Transverse colon (tissue), 4 donors: Measurements from ENCODE around the gene MZF1. TPM values are rescaled to one million over a fixed set of nuclear protein-coding genes. Genes with fewer than 3 reads are reported as not detected.
A peak's percentile ranks its signal among the peaks of the same experiment; 100 is the strongest.

Source experiments
- DNase-seq: peaks from one replicate; pipeline ENCODE4 v3.0.0-alpha.2; 2019
- H3K27ac ChIP-seq, 4 donors: fragments of 200-600 bp; sonication (generic); 2 replicates each; pipeline ENCODE4 v1.5.1; 2016 to 2018; ENCODE audit warnings: inconsistent platforms in 4 of 4
- H3K27me3 ChIP-seq: fragments of 200-600 bp; sonication (generic); 2 replicates; pipeline ENCODE4 v1.5.1; 2017; ENCODE audit warnings: inconsistent platforms
- H3K36me3 ChIP-seq, 4 donors: fragments of 200-600 bp; sonication (generic); 2 replicates each; pipeline ENCODE4 v1.5.1; 2017 to 2019; ENCODE audit warnings: inconsistent platforms in 4 of 4
- H3K4me1 ChIP-seq, 4 donors: fragments of 200-600 bp; sonication (generic); 2 replicates each; pipeline ENCODE4 v1.5.1; 2017 to 2020; ENCODE audit warnings: inconsistent platforms in 4 of 4
- H3K4me3 ChIP-seq, 4 donors: fragments of 200-600 bp; sonication (generic); 1 replicate in 1 of 4; 2 replicates in 3 of 4; pipeline versions ENCODE4 v1.5.1 to v1.6.1; 2017 to 2019; ENCODE audit warnings: inconsistent platforms in 4 of 4
- H3K9me3 ChIP-seq, 2 donors: fragments of 200-600 bp; sonication (generic); 2 replicates each; pipeline ENCODE4 v1.5.1; 2017 to 2019; ENCODE audit warnings: inconsistent platforms in 2 of 2
- EP300 ChIP-seq: sonication (generic); formaldehyde crosslinking; IDR thresholded peaks from one replicate; pipeline ENCODE4 v1.6.1; 2017; ENCODE audit warnings: antibody characterized with exemption, low read depth
- POLR2A ChIP-seq: fragments of 450-650 bp; IDR thresholded peaks from one replicate; pipeline ENCODE4 v1.6.1; 2016; ENCODE audit warnings: antibody characterized with exemption, mild to moderate bottlenecking, moderate library complexity
- POLR2AphosphoS5 ChIP-seq, 3 donors: sonication (generic); formaldehyde crosslinking; IDR thresholded peaks; one replicate each; pipeline ENCODE4 v1.6.1; 2016; ENCODE audit warnings: antibody characterized with exemption in 3 of 3
- WGBS, 2 donors: methylation state at CpG; one replicate each; pipeline ENCODE4 v1.1.5; 2018; ENCODE audit warnings: low coverage in 1 of 2; 5-methylcytosine and 5-hydroxymethylcytosine counted together
- in situ Hi-C, 4 donors: fragments of 200-750 bp; cut with MboI; loops; one replicate each; pipeline versions ENCODE4 v1.15.0 to v1.15.1; 2017; ENCODE audit warnings: low sequenced_read_pairs in 3 of 4, low pct_ligation_motif_present in 1 of 4, low pct_unique_long_range_greater_than_20kb in 1 of 4
- intact Hi-C: fragments of 100-400 bp; cut with DNase I; formaldehyde crosslinking; loops from one replicate; pipeline ENCODE4 v1.15.1; 2023; ENCODE audit warnings: low total_unique reads
- total RNA-seq, 4 donors: library from RNA; depleted of rRNA; stranded (reverse); fragments of >200 nt; gene quantifications; one replicate each; pipeline ENCODE4 v1.1.0, GENCODE V29; 2016
- TF ChIP-seq, protein P1 (sequence below), 5 experiments: fragments of 200-600 bp in 3 of 5; fragments of 450-650 bp in 2 of 5; sonication (generic) in 3 of 5; IDR thresholded peaks; 1 replicate in 2 of 5; 2 replicates in 3 of 5; pipeline ENCODE4 v1.5.1; 2016 to 2017; ENCODE audit warnings: antibody characterized with exemption in 5 of 5, inconsistent platforms in 3 of 5, mild to moderate bottlenecking in 2 of 5, moderate library complexity in 1 of 5

The MZF1 gene
- total RNA-seq, 4 donors from 2014 or later, result 45.5 to 113 (median 67.1) TPM

DNA sequence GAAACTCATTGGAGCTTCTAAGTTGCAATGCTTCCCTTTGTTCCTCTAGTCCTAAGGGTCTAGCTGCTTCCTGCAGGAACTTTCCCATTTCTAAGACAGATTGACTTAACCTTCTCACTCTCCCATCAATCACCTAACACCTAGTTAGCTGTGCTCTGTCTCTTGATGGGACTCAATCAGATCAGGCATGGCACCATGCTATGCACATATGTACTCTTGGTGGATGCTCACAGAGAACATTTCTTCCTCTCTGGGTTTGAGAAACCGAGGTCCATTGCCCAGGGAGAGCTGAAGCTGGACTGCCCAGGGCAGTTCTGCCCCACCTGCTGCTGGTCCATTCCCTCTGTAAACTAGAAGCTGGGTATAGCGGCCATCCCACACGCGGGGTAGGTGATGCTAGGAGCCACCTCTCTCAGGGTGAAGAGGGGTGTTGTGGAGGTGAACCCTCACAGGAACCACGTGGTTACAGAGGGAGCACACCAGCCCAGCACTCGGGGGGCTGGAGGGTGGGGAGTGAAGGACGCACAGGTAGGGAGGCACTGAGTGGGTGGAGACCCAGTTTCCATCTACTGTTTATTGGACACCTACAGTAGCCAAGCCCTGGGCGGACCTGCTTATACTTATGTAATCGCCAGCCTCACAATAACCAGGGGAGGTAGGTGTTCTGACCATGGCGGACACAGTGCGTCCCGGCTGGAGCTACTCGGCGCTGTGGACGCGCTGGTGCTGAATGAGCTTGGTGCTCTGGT, 11.6 kb downstream of the MZF1 start:
- no peaks in the 10 kb centered on the region for H3K9me3 ChIP-seq
- in situ Hi-C loops, result no loop called here
- TF ChIP-seq, protein P1, sequence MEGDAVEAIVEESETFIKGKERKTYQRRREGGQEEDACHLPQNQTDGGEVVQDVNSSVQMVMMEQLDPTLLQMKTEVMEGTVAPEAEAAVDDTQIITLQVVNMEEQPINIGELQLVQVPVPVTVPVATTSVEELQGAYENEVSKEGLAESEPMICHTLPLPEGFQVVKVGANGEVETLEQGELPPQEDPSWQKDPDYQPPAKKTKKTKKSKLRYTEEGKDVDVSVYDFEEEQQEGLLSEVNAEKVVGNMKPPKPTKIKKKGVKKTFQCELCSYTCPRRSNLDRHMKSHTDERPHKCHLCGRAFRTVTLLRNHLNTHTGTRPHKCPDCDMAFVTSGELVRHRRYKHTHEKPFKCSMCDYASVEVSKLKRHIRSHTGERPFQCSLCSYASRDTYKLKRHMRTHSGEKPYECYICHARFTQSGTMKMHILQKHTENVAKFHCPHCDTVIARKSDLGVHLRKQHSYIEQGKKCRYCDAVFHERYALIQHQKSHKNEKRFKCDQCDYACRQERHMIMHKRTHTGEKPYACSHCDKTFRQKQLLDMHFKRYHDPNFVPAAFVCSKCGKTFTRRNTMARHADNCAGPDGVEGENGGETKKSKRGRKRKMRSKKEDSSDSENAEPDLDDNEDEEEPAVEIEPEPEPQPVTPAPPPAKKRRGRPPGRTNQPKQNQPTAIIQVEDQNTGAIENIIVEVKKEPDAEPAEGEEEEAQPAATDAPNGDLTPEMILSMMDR (IDR thresholded peaks at IDR 0.05), result no peak
- TF ChIP-seq EP300, result no peak
- TF ChIP-seq POLR2A, result no peak
- H3K27me3 ChIP-seq, result no peaks in the 10 kb centered on the region
- H3K27ac ChIP-seq, result peak overlapping the region in 3 of 4 donors; percentile 12 to 70 (median 66)
- DNase-seq, result no peak
- intact Hi-C loops, result no loop called here
- H3K36me3 ChIP-seq, result peaks cover 0 to 2% (median under 1%) of the 10 kb centered on the region in 4 donors
- peaks cover 34 to 48% (median 40%) of the 10 kb centered on the region in 4 donors for H3K4me1 ChIP-seq
- peak overlapping the region in 2 of 4 donors; percentile 28 to 42 for H3K4me3 ChIP-seq
- 61% methylated on average over 16 of the region's 16 CpGs; no CpG with 5 or more reads in 1 of the 2 donors for WGBS, 2 donors

DNA sequence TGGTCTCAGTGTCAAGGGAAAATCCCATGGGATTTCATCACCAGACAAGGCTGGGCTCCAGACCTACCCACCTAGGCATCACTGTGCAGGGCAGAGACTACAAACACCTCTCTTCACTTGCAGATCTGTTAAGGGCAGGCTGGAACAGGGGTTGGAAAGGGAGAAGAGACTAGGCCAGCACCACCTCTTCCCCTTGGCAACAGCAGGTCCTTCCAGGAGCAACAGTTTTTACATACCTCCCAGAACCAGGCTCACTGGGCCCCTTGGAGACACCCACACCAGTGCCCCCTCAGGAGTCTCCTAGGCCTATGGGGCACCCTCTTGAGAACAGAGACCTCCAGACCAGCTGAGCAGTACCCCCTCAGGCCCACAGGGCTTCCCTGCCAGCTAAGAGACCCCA, 12.2 kb downstream of the MZF1 start:
- Histone ChIP-seq H3K4me3 (no peak overlapping the region), H3K9me3 (no peaks in the 10 kb centered on the region), H3K36me3 (peaks cover 0 to 8% (median 3%) of the 10 kb centered on the region in 4 donors), H3K4me1 (peaks cover 38 to 55% (median 43%) of the 10 kb centered on the region in 4 donors), H3K27ac (no peak overlapping the region), H3K27me3 (no peaks in the 10 kb centered on the region)
- in situ Hi-C loops, result no loop called here
- intact Hi-C loops, result no loop called here
- DNase-seq, result no peak
- no peak for TF ChIP-seq POLR2A
- TF ChIP-seq POLR2AphosphoS5 (IDR thresholded peaks at IDR 0.05), result no peak
- TF ChIP-seq EP300, result no peak
- TF ChIP-seq, protein P1 (IDR thresholded peaks at IDR 0.05), result no peak

DNA sequence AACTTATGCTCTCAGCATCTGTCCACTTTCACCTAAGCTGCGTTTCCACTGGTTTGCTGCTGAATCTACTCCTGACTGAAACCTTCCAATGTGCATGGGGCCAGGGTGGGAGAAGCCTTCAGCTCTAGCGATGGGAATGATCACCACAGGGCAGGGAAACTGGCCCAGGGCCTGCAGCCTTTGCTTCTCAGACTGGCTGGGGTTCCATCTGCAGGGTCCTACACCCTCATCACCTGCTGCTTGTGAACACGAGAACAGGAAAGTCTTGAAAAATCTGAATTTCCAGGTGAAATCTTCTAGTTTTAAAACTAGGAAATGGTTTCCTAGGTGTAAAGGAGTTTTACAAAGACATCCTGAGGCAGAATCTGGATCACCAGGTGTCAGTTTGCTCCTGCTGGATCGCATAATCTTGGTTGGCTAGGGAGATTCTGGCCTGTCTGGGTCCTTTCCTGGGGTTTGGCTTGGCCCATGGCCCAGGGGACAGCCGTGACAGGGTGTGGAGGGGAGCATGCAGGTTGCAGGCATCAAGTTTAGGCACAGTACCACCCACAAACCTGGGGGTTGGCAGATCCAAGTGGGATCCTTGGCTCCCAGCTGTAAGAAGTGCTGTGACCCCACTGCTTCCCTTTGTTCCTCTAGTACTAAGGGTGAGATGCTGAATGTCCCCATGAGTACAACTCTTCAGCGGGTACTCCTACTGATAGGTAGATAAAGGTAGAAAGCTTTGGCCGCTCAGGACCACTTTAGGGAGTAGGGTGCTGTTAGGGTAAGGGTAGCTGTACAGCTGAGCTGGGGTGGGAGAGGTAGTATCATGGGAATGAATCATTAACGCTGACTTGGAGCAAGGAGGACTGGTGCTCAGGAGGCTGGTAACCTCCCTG, 12.9 kb downstream of the MZF1 start:
- DNase-seq, result no peak
- Histone ChIP-seq H3K9me3 (no peaks in the 10 kb centered on the region), H3K27ac (peak overlapping the region; percentile 95 to 100 (median 100)), H3K27me3 (no peaks in the 10 kb centered on the region), H3K4me1 (peaks cover 43 to 61% (median 48%) of the 10 kb centered on the region in 4 donors), H3K36me3 (peaks cover 0 to 9% (median 4%) of the 10 kb centered on the region in 4 donors), H3K4me3 (peak overlapping the region in 3 of 4 donors; percentile 67 to 78 (median 68))
- TF ChIP-seq, protein P1 (IDR thresholded peaks at IDR 0.05), result no peak
- TF ChIP-seq EP300, result no peak
- in situ Hi-C loops, result no loop called here
- WGBS, 2 donors, result 84 to 86% methylated on average over 3 to 8 of the region's 8 CpGs
- intact Hi-C loops, result no loop called here
